Measurements from ENCODE around the gene FITM1. TPM values are rescaled to one million over a fixed set of nuclear protein-coding genes. Genes with fewer than 3 reads are reported as not detected.

FITM1 gene
- polyA plus RNA-seq, 1 of the 3 experiments (the other 2 are of a cell fraction), result 0.12 TPM

DNA sequence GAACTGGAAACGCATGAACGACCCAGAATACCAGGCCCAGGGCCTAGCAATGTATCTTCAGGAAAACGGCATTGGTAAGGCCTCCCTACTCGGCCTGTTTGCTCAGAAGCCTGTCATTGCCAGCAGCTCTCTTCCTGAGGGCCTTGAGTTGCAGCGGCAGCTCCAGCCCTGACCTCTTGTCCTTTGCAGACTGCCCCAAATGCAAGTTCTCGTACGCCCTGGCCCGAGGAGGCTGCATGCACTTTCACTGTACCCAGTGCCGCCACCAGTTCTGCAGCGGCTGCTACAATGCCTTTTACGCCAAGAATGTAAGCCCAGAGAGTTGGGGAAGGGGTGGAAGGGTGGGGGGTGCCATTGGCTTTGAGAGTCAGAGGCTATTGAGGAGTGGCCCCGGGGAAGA, 26.9 kb downstream of the FITM1 start:
- DNase-seq, result no peak
- H3K4me2 ChIP-seq, result no peak overlapping the region
- peaks cover 37 to 46% of the 10 kb centered on the region in 2 experiments for H3K36me3 ChIP-seq (replicated peaks in 1 of 2; ENCODE audit: control insufficient read depth in 1 of 2, insufficient read depth in 2 of 2, low read length in 1 of 2)
- ChIA-PET CTCF (interaction anchor here (1.2 to 1.5 kb wide), 2 partner anchors 13 to 39 kb away, joined by 3 to 4 read pairs; no protein-coding TSS in a partner anchor), POLR2A (interaction anchor here (0.9 kb wide), 1 partner anchor 11 kb away, joined by 3 read pairs; the partner anchor contains the start of gene PSME2)
- H3K9me2 ChIP-seq, result no peaks in the 10 kb centered on the region
- peaks cover 12% of the 10 kb centered on the region for H3K79me2 ChIP-seq (ENCODE audit: insufficient read depth)
- no peak overlapping the region for H3K4me3 ChIP-seq (ENCODE audit: low read depth in 2 of 2, low read length in 1 of 2)
- H3K27me3 ChIP-seq (ENCODE audit: insufficient read depth), result no peaks in the 10 kb centered on the region
- peaks cover 4 to 14% of the 10 kb centered on the region in 2 experiments; a peak in 1 of 4 replicates for H3K4me1 ChIP-seq (ENCODE audit: control insufficient read depth in 1 of 2, insufficient read depth in 2 of 2, low read depth in 1 of 2, low read length in 1 of 2)
- no peak overlapping the region for H3K27ac ChIP-seq (ENCODE audit: low read depth in 2 of 2, low read length in 1 of 2)
- no peaks in the 10 kb centered on the region for H3K9me3 ChIP-seq
- no peak overlapping the region for H3K9ac ChIP-seq
- 91% methylated on average over 8 of the region's 12 CpGs for WGBS (ENCODE audit: low lambda C conversion rate)
- H2AFZ ChIP-seq (ENCODE audit: low read depth), result no peak overlapping the region
- H3F3A ChIP-seq (replicated peaks; ENCODE audit: insufficient read depth), result peaks cover 17% of the 10 kb centered on the region
- peaks cover 4% of the 10 kb centered on the region; the same call in 1 of the 2 replicates for H4K20me1 ChIP-seq (ENCODE audit: insufficient read depth)
- TF ChIP-seq RFX5 (IDR thresholded peaks at IDR 0.05; ENCODE audit: low read length) (no peak), NRF1 (IDR thresholded peaks at IDR 0.05; ENCODE audit: low read depth, low read length) (no peak), GABPA (IDR thresholded peaks at IDR 0.05; ENCODE audit: low read depth) (no peak), RAD21 (IDR thresholded peaks at IDR 0.05; ENCODE audit: low read length) (no peak), FOXM1 (IDR thresholded peaks at IDR 0.05; ENCODE audit: low read depth) (no peak), TEAD4 (IDR thresholded peaks at IDR 0.05; ENCODE audit: borderline replicate concordance, insufficient read depth) (no peak), YY1 (IDR thresholded peaks at IDR 0.05; ENCODE audit: low read depth) (no peak), EP300 (IDR thresholded peaks at IDR 0.05; ENCODE audit: borderline replicate concordance in 1 of 2, low read depth in 1 of 2, low read length in 1 of 2) (no peak), CHD2 (IDR thresholded peaks at IDR 0.05; ENCODE audit: low read length, partially characterized antibody) (no peak), GATA2 (CRISPR knock-in tag; IDR thresholded peaks at IDR 0.05) (no peak), RXRA (IDR thresholded peaks at IDR 0.05; ENCODE audit: borderline replicate concordance, low read depth) (no peak), MXI1 (IDR thresholded peaks at IDR 0.05; ENCODE audit: low read depth, low read length) (no peak)
- TF ChIP-seq, protein P1, sequence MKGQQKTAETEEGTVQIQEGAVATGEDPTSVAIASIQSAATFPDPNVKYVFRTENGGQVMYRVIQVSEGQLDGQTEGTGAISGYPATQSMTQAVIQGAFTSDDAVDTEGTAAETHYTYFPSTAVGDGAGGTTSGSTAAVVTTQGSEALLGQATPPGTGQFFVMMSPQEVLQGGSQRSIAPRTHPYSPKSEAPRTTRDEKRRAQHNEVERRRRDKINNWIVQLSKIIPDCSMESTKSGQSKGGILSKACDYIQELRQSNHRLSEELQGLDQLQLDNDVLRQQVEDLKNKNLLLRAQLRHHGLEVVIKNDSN (IDR thresholded peaks at IDR 0.05; ENCODE audit: borderline replicate concordance, low read depth), result no peak
- TF ChIP-seq, protein P2, sequence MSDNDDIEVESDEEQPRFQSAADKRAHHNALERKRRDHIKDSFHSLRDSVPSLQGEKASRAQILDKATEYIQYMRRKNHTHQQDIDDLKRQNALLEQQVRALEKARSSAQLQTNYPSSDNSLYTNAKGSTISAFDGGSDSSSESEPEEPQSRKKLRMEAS (IDR thresholded peaks at IDR 0.05; ENCODE audit: low read depth), result no peak
- TF ChIP-seq, protein P3, sequence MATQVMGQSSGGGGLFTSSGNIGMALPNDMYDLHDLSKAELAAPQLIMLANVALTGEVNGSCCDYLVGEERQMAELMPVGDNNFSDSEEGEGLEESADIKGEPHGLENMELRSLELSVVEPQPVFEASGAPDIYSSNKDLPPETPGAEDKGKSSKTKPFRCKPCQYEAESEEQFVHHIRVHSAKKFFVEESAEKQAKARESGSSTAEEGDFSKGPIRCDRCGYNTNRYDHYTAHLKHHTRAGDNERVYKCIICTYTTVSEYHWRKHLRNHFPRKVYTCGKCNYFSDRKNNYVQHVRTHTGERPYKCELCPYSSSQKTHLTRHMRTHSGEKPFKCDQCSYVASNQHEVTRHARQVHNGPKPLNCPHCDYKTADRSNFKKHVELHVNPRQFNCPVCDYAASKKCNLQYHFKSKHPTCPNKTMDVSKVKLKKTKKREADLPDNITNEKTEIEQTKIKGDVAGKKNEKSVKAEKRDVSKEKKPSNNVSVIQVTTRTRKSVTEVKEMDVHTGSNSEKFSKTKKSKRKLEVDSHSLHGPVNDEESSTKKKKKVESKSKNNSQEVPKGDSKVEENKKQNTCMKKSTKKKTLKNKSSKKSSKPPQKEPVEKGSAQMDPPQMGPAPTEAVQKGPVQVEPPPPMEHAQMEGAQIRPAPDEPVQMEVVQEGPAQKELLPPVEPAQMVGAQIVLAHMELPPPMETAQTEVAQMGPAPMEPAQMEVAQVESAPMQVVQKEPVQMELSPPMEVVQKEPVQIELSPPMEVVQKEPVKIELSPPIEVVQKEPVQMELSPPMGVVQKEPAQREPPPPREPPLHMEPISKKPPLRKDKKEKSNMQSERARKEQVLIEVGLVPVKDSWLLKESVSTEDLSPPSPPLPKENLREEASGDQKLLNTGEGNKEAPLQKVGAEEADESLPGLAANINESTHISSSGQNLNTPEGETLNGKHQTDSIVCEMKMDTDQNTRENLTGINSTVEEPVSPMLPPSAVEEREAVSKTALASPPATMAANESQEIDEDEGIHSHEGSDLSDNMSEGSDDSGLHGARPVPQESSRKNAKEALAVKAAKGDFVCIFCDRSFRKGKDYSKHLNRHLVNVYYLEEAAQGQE (IDR thresholded peaks at IDR 0.05; ENCODE audit: low read depth, low read length), result no peak
- TF ChIP-seq, protein P4, sequence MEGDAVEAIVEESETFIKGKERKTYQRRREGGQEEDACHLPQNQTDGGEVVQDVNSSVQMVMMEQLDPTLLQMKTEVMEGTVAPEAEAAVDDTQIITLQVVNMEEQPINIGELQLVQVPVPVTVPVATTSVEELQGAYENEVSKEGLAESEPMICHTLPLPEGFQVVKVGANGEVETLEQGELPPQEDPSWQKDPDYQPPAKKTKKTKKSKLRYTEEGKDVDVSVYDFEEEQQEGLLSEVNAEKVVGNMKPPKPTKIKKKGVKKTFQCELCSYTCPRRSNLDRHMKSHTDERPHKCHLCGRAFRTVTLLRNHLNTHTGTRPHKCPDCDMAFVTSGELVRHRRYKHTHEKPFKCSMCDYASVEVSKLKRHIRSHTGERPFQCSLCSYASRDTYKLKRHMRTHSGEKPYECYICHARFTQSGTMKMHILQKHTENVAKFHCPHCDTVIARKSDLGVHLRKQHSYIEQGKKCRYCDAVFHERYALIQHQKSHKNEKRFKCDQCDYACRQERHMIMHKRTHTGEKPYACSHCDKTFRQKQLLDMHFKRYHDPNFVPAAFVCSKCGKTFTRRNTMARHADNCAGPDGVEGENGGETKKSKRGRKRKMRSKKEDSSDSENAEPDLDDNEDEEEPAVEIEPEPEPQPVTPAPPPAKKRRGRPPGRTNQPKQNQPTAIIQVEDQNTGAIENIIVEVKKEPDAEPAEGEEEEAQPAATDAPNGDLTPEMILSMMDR (IDR thresholded peaks at IDR 0.05), result no peak

All from SK-N-SH (cell line).